ENCODE results near the gene SGSM2.

The SGSM2 gene

DNA sequence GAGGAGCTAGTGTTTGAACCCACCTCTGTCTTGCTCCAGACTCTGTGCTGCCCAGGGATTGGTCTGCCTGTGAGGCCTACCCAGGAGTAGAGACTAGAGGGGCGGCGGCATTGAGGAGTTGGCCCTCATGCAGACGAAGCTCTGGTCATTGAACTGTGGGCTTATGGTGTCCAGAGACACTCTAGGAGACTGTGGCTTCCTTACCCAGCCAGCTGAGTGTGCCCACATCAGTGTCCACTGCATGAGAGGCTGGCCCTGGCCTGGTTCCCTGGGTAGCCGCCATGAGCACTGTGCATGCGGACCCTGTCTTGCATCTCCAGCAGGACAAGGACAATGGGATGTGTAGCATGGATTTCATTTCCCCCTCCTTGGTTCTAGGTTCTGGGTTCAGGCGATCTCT is 14.0 kb downstream of the SGSM2 start:
- TF ChIP-seq, protein P1, sequence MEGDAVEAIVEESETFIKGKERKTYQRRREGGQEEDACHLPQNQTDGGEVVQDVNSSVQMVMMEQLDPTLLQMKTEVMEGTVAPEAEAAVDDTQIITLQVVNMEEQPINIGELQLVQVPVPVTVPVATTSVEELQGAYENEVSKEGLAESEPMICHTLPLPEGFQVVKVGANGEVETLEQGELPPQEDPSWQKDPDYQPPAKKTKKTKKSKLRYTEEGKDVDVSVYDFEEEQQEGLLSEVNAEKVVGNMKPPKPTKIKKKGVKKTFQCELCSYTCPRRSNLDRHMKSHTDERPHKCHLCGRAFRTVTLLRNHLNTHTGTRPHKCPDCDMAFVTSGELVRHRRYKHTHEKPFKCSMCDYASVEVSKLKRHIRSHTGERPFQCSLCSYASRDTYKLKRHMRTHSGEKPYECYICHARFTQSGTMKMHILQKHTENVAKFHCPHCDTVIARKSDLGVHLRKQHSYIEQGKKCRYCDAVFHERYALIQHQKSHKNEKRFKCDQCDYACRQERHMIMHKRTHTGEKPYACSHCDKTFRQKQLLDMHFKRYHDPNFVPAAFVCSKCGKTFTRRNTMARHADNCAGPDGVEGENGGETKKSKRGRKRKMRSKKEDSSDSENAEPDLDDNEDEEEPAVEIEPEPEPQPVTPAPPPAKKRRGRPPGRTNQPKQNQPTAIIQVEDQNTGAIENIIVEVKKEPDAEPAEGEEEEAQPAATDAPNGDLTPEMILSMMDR (conservative IDR thresholded peaks at IDR 0.05; ENCODE audit: low read depth, low read length) = no peak
- H3K4me3 ChIP-seq (ENCODE audit: low read length) = no peak overlapping the region
- no peak for DNase-seq (ENCODE audit: low read depth)

DNA sequence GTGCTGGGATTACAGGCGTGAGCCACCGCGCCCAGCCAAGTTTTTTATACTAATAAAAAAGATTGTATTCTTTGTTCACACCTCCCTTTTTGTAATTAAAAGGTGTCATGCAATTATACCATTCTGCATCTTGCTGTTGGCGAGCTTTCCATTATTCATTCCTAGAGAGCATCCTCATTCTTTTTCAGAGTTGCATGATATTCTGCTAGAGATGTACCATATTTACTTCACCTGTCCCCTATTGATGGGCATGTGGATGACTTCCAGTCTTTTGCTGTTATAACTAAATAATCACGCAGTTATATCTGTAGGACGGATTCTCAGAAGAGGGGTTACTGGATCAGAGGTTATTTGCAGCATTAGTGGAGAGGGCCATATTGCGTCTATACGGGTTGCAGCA is 17.0 kb downstream of the SGSM2 start:
- TF ChIP-seq, protein P1 (conservative IDR thresholded peaks at IDR 0.05; ENCODE audit: low read depth, low read length) = no peak
- H3K4me3 ChIP-seq (ENCODE audit: low read length) = no peak overlapping the region
- no peak for DNase-seq (ENCODE audit: low read depth)

DNA sequence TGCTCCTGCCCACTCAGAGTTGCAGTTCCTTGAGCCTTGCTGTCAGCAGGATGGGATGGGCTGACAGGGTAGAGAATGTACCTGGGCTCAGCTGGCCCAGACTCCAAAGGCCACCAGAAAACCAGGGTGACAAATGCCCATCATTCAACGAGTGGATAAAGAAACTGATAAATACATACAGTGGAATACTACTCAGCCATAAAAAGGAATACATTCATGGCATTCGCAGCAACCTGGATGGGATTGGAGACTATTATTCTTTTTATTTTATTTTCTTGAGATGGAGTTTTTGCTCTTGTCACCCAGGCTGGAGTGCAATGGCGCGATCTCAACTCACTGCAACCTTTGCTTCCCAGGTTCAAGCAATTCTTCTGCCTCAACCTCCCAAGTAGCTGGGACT is 19.9 kb downstream of the SGSM2 start:
- DNase-seq (ENCODE audit: low read depth) = no peak
- TF ChIP-seq, protein P1 (conservative IDR thresholded peaks at IDR 0.05; ENCODE audit: low read depth, low read length) = no peak
- H3K4me3 ChIP-seq (ENCODE audit: low read length) = no peak overlapping the region

DNA sequence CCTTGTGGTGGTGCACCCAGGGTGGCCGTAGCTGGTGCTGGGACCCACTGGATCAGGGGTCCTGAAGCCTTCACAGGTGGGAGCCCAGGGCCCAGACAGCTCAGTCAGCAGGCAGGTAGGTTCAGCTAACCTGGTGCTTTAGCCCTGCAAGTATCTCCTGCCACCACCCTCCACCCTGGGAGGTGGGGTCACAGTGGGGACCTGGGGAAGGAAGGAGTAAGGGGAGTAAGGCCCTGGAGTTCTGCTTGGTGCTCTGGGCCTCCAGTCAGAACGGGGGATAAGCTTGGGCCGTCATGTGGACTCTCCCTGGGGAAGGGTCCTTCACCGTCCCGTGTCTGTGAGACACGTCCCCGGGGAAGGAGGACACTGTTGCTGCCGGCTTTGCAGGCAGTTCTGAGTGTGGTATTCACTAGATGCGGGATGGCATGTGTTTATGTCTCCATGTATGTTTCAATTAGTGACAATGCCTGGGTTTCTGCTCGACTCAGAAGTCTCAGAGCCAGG is 20.7 kb downstream of the SGSM2 start:
- TF ChIP-seq, protein P1 (conservative IDR thresholded peaks at IDR 0.05; ENCODE audit: low read depth, low read length) = no peak
- H3K4me3 ChIP-seq (ENCODE audit: low read length) = no peak overlapping the region
- no peak for DNase-seq (ENCODE audit: low read depth)

DNA sequence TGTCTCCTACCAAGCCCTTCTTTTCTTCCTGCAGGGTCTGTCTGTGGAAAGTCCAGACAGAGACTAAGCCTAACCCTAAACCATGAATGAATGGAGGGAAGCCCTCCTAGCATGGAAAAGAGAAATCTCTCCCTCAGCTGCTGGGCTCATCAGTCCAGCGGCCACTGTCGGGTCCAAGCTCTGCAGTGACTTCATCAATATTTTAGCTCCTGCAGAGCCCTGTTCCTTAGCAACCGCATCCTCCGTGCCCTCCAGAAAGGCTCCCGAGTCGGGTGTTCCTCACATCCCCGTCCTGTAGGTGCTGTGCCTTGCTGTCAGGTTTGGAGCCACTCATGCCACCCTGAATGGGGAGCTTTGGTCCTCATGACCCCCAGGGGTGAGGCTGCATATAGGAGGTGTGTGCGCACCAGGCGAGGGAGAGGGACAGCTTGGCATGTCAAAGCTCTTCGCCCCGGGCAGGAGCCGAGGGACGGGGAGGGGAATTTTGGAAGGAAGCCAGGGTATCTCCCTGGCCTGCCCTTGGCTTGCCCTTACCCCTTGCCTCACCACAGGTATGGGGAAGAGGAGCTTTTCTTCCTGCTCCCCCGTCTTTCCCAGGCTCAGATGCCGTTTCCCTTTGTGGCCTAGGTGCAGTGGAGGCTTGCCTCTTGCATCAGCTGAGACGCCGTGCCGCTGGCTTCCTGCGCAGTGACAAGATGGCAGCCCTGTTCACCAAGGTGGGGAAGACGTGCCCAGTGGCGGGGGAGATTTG is 23.9 kb downstream of the SGSM2 start:
- no peak overlapping the region for H3K4me3 ChIP-seq (ENCODE audit: low read length)
- no peak for DNase-seq (ENCODE audit: low read depth)
- TF ChIP-seq, protein P1 (conservative IDR thresholded peaks at IDR 0.05; ENCODE audit: low read depth, low read length) = no peak

DNA sequence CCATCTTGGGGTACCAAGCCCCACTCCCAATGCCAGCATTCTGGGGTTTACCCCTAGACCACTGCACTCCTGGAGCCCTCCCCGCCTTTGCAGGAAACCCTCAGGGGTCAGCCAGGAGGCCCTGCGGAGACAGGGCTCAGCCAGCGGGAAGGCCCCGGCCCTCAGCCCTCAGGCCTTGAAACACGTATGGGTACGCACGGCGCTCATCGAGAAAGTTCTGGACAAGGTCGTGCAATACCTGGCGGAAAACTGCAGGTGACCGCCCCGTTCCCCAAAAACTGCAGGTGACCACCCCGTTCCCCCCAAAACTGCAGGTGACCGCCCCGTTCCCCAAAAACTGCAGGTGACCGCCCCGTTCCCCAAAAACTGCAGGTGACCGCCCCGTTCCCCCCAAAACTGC is 24.7 kb downstream of the SGSM2 start:
- no peak overlapping the region for H3K4me3 ChIP-seq (ENCODE audit: low read length)
- DNase-seq (ENCODE audit: low read depth) = no peak
- TF ChIP-seq, protein P1 (conservative IDR thresholded peaks at IDR 0.05; ENCODE audit: low read depth, low read length) = no peak

DNA sequence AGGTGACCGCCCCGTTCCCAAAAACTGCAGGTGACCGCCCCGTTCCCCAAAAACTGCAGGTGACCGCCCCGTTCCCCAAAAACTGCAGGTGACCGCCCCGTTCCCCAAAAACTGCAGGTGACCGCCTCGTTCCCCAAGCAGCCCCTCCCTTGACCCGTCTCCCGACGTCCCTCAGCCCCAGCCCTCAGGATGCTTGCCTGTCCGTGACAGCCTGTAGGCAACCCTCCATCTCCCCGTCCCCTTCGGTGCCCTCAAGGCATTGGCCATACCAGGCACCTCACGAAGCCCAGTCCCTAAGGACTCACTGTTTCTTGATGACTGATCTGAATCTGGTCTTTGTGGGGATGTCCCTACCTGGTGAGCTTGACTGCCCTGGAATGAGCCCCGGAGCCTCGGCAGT is 25.1 kb downstream of the SGSM2 start:
- no peak overlapping the region for H3K4me3 ChIP-seq (ENCODE audit: low read length)
- no peak for DNase-seq (ENCODE audit: low read depth)

More for the DNA sequence above, 25.1 kb downstream of the SGSM2 start:
- TF ChIP-seq, protein P1 (conservative IDR thresholded peaks at IDR 0.05; ENCODE audit: low read depth, low read length) = no peak

Measured in retinal pigment epithelial cell (primary cell).